Measurements from ENCODE around the gene EN2. TPM values are rescaled to one million over a fixed set of nuclear protein-coding genes. Genes with fewer than 3 reads are reported as not detected.

EN2 gene
- polyA plus RNA-seq, 3 donors, result 0.04 to 0.05 TPM; not detected in 1

DNA sequence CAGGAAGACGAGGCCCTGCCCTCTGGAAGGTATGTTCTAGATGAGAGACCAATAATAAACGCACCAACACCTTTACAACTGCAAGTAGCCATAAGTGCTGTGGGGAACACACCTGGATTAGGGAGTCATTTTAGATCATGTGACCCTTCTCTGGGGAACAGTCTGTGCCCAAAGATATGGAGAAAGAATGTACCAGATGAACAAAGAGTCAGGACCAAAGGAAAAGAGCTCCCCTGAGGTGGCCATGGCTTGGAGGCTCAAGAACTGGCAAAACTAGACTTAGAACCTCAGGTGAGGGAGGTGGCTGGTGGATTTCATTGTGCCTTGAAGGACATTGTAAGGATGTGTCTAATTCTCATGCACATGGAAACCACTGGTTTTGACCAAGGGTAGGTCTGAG is 10.3 kb upstream of the EN2 start:
- 48 to 55% (median 49%) methylated on average over 2 of the region's 2 CpGs for WGBS, 3 donors

DNA sequence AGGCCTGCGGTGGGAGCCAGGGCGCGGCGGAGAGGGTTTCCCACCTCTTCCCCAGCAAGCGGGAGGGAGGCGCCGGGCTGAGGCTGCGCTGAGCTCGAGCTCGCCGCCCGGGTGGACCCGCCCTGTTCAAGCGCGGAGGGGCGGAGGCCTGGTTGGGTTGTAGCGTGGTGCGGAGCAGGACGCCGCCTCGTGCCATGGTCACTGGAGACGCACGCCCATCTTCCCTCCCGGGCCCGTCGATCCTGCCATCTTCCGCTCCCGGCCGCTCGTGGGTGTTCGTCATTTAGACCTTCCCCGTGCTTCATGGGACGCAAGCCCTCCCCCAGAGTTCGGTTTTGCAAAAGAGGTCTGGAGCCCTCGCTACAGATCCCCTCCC is 9.3 kb upstream of the EN2 start:
- WGBS, 3 donors, result 1 to 3% (median 1%) methylated on average over 35 of the region's 35 CpGs
- H3K27ac ChIP-seq (ENCODE audit: low read depth, low read length), result no peak overlapping the region

More for the DNA sequence above, 10.3 kb upstream of the EN2 start:
- no peak overlapping the region for H3K27ac ChIP-seq (ENCODE audit: low read depth, low read length)

- whole genome bisulfite sequencing, 3 donors, result 2 to 4% (median 3%) methylated on average over 65 to 69 of the region's 69 CpGs
- no peak overlapping the region for H3K27ac ChIP-seq (ENCODE audit: low read depth, low read length)
Observed at GRCh38 chr7:155449008-155449868, 8.7 kb upstream of the EN2 start.

GRCh38 chr7:155449869-155450557 is 7.9 kb upstream of the EN2 start:
- H3K27ac ChIP-seq (ENCODE audit: low read depth, low read length), result no peak overlapping the region
- 1 to 4% (median 3%) methylated on average over 51 to 52 of the region's 52 CpGs for WGBS, 3 donors

- WGBS, 3 donors, result 2 to 3% (median 3%) methylated on average over 24 of the region's 24 CpGs
- H3K27ac ChIP-seq (ENCODE audit: low read depth, low read length), result no peak overlapping the region
Observed at GRCh38 chr7:155450558-155450969, 7.4 kb upstream of the EN2 start.

- WGBS, 3 donors, result 1 to 3% (median 2%) methylated on average over 46 of the region's 46 CpGs
- H3K27ac ChIP-seq (ENCODE audit: low read depth, low read length), result no peak overlapping the region
Observed at GRCh38 chr7:155450970-155451801, 6.7 kb upstream of the EN2 start.

GRCh38 chr7:155451840-155452239 is 6.1 kb upstream of the EN2 start:
- 11 to 13% (median 11%) methylated on average over 9 of the region's 9 CpGs for WGBS, 3 donors
- H3K27ac ChIP-seq (ENCODE audit: low read depth, low read length), result no peak overlapping the region

GRCh38 chr7:155452505-155453295 is 5.2 kb upstream of the EN2 start:
- WGBS, 3 donors, result 24 to 29% (median 27%) methylated on average over 5 of the region's 5 CpGs
- no peak overlapping the region for H3K27ac ChIP-seq (ENCODE audit: low read depth, low read length)

DNA sequence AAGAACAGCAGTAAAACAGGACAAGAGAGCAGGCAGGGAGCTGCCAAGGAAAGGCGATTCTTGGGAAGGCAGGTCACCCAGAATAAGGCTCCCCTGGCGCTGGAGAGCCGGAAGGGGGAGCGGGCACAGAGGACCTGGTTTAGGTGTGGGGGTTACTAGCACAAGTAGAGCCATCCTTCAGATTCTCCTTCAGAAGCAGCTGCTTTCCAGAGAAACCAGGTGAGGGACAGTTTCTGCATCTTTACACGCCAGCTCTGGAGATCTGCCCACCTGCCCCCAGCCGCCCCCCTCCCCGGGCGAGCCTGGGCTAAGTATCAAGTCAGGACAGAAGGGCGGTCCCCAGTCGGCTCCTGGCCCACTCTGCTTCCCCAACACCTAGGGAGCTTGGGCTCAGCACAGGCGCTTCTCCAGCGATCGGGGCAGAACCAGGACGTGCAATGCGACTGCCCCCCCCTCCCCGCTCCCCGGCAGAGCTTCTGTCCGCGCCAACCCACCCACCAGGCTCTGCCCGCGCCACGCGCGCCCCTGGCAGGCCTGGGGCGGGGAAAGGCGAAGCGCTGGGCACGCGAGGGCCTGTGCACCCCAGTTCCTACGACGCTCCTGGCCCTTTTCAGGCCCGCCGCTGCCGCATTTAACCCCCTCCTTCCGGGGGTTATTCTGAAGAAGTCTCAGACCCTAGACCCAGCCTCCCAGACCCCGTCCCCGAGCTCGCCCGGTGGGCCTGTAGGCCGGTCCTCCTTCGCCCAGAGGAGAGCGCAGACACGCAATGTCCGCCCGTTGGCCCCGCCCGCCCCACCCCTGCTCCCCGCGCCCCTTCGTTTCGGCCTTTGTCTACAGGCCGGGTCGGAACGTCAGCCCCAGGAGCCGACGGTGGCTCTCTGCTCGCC is 4.4 kb upstream of the EN2 start:
- 3 to 5% (median 4%) methylated on average over 44 to 57 of the region's 57 CpGs for WGBS, 3 donors
- no peak overlapping the region for H3K27ac ChIP-seq (ENCODE audit: low read depth, low read length)

- whole genome bisulfite sequencing, 3 donors, result 3 to 4% (median 4%) methylated on average over 72 to 82 of the region's 82 CpGs
- H3K27ac ChIP-seq (ENCODE audit: low read depth, low read length), result no peak overlapping the region
Observed at GRCh38 chr7:155454183-155455112, 3.5 kb upstream of the EN2 start.

GRCh38 chr7:155455132-155455693 is 2.7 kb upstream of the EN2 start:
- H3K27ac ChIP-seq (ENCODE audit: low read depth, low read length), result no peak overlapping the region
- 2 to 5% (median 5%) methylated on average over 15 of the region's 15 CpGs for WGBS, 3 donors

DNA sequence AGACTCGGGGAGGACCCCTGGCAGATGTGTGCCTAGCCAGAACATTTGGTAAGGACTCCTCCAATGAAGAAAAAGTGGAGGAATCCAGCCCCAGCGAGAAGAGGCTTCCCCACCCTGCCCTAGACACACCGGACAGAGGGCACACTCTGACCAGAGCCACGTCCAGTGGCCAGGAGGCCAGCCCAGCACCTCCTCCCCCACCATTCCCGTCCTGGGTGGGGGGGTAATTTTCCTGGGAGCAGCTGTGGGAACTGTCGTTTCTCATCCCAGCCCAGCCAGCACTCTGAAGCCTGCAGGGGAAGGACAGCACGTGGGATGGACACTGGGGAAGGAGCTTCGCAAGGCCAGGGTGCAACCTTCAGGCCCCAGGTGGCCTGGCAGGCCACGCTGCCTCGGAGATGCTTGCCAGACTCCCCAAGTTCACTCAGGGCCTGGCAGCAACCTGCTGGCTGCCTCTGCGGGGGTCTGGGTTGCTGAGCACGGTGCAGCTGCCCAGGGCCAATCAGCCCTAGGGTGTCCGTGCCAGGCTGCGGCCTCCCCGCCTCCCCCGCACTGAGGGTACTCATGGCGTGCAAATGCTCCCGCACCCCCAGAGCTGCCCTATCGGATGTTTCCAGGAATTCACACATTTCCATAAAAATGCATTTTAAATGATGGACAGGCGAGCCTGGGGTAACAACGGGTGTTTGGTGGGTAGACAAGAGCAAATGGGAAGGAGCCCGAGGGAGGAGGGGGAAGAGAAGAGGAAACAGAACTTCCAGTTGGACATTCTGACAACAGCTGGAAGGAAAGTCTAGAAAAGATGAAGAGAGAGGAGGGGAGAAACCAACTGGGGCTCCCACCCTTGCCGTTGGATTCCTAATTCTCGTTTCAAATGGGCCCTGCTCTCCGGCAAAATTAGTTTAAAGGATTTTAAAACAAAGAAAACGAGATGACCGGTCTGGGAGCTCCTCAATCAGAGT is 1.9 kb upstream of the EN2 start:
- 7 to 10% (median 7%) methylated on average over 27 of the region's 27 CpGs for WGBS, 3 donors
- no peak overlapping the region for H3K27ac ChIP-seq (ENCODE audit: low read depth, low read length)

DNA sequence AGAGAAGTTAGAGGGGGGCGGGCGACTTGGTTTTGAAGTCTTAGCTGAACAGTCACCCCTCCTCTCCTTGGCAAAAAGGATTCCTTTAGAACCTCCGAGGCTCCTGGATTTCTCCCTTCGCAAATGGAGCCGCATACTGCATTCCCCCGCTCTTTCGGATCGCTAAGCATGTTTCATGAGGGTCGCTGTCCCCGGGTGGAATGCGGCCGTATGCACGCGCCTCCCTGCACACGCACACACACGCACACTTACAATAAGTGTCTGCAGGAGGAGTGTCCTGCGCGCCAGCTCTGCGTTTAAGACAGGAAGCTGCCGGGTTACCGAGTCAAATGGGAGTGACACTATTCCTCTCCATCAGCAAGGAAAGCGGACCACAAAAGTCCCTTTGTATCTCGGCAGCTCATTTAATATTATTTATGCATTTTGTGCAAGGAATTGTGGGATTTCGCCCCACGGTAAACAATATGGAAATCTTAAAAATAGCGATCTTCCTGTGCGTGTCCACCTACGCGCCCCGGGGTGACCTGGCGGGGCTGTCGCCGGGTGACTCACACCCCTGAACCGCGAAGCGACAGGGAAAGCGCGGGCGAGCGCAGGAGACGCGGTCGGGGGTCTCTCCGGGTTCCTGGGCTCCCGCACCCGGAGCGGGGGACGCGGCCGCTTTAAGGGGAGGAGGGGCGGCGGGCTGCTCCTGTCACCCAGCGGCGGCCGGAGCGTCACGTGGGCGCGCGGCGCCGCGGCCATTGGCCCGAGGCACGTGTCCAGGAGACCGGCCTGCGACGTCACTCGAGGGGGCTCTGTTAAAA is 988 bp upstream of the EN2 start:
- no peak overlapping the region for H3K27ac ChIP-seq (ENCODE audit: low read depth, low read length)
- WGBS, 3 donors, result 2% methylated on average over 66 to 69 of the region's 69 CpGs

DNA sequence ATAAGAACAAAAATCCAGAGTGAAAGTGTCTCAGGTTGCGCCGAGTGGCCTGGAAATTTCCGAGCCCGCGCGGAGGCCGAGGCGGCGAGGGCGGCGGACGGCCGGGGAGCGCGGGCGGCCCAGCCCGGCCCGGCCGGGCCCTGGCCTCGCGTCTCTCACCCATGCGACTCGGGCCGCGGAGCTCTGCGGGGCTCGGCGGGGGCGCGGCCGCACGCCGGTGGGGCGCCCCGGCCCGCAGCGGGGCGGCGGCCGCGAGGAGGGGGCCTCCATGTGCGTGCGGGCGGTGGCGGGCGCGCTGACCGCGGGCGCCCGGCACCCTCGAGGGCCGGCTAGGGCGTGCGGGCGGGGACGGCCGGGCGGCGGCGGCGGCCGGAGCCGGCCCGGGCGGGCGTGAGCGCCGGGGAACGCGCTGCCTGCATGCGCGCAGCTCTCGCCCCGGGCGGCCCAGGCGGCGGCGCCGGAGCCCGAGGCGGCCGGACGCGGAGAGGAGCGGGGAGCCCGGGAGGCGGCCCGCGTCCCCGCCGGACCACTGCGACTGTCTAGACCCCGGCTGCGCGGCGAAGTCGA is 302 bp upstream of the EN2 start:
- 0 to 5% (median 2%) methylated on average over 18 to 85 of the region's 98 CpGs for WGBS, 3 donors
- H3K27ac ChIP-seq (ENCODE audit: low read depth, low read length), result no peak overlapping the region
